Activated CD4-positive, alpha-beta T cell treated with anti-CD3 and anti-CD28 coated beads for 36 hours (primary cell): Measurements from ENCODE around the gene NME9. TPM values are rescaled to one million over a fixed set of nuclear protein-coding genes. Genes with fewer than 3 reads are reported as not detected.

Experiments used
- ATAC-seq: fragments of 200-7000 bp; cut with Tn5 transposase; one replicate; pipeline ENCODE4 v1.10.0; 2021; ENCODE audit warnings: mild to moderate bottlenecking, moderate library complexity
- CTCF ChIA-PET: fragments of 350-600 bp; sonication (Branson Sonifier 250); formaldehyde crosslinking; loops from one replicate; lab custom pipeline; 2021; ENCODE audit warnings: antibody characterized with exemption; lab: Charles Lee
- POLR2A ChIA-PET: fragments of 350-600 bp; sonication (Branson Sonifier 250); formaldehyde crosslinking; loops from one replicate; lab custom pipeline; 2021; ENCODE audit warnings: antibody characterized with exemption, inconsistent platforms; lab: Charles Lee
- DNase-seq: peaks from one replicate; pipeline ENCODE4 v3.0.0-alpha.2; 2020
- H3K27ac Mint-ChIP-seq: one replicate; pipeline ENCODE4 v1.8.0; 2021; ENCODE audit warnings: mixed read lengths
- H3K27me3 Mint-ChIP-seq: one replicate; pipeline ENCODE4 v1.8.0; 2021; ENCODE audit warnings: mixed read lengths
- H3K36me3 Mint-ChIP-seq: one replicate; pipeline ENCODE4 v1.8.0; 2021; ENCODE audit warnings: low read depth, mixed read lengths
- H3K4me1 Mint-ChIP-seq: one replicate; pipeline ENCODE4 v1.8.0; 2021; ENCODE audit warnings: mixed read lengths
- H3K4me3 Mint-ChIP-seq: one replicate; pipeline ENCODE4 v1.8.0; 2021; ENCODE audit warnings: mild to moderate bottlenecking, moderate library complexity, mixed read lengths
- H3K9me3 Mint-ChIP-seq: one replicate; pipeline ENCODE4 v1.8.0; 2021; ENCODE audit warnings: low read depth, mixed read lengths
- intact Hi-C, 2 experiments: fragments of 100-400 bp; cut with DNase I in 1 of 2; cut with micrococcal nuclease in 1 of 2; formaldehyde crosslinking; loops; one replicate each; pipeline versions ENCODE4 v1.14.2 to v1.15.1; 2022 to 2024; cut with DNase I, micrococcal nuclease
- total RNA-seq, 2 experiments: library from RNA; stranded (reverse); gene quantifications; one replicate each; pipeline ENCODE4 v1.2.3, GENCODE V29; 2021

Gene NME9
- total RNA-seq, 2 experiments from 2014 or later, result 0.46 to 0.65 TPM

- Mint-ChIP-seq H3K36me3 (no peaks in the 10 kb centered on the region), H3K4me1 (peaks cover 25% of the 10 kb centered on the region), H3K4me3 (peak overlapping the region; percentile 76), H3K27me3 (no peaks in the 10 kb centered on the region), H3K27ac (peak overlapping the region; percentile 58), H3K9me3 (no peaks in the 10 kb centered on the region)
- intact Hi-C loops, result loop anchor here (1.0 to 5.0 kb wide), 8 partner anchors 33 to 587 kb away; partner anchors contain the start of genes ARMC8 (in 2 of the 2), CEP70 (in 1 of the 2) and DBR1 (in 1 of the 2)
- no peak for DNase-seq
- ATAC-seq, result no peak
- ChIA-PET POLR2A (no interaction called here), CTCF (interaction anchor here (0.6 to 2.3 kb wide), 8 partner anchors 46 to 150 kb away, joined by 3 to 9 read pairs (median 3); partner anchors contain the start of genes ARMC8 and ESYT3)
Observed at GRCh38 chr3:138329984-138330293, 288 bp upstream of the NME9 start.

DNA sequence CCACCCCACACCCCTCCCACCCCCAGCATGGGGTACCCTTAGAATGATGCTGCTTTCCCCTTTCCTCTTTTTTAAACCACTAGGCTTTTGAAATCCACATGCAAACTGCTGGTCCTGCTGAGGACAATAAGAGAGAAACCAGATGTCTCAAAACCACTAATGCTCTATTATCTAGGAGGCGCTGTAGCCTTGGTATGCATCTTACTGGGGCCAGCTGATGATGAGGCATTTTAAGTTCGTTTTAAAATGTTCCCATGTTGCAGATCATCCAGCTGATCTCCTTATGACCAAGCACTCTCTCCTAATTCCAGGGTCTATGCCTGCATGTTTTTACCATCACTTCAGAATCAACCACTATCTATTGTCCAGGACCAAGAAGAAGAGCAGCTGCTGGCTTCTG, 1.3 kb downstream of the NME9 start:
- no peak for DNase-seq
- no peak for ATAC-seq
- CTCF ChIA-PET, result interaction anchor here (0.7 to 1.4 kb wide), 12 partner anchors 8 to 155 kb away, joined by 3 to 5 read pairs (median 4); no protein-coding TSS in a partner anchor
- no peaks in the 10 kb centered on the region for H3K36me3 Mint-ChIP-seq
- peak overlapping the region; percentile 76 for H3K4me3 Mint-ChIP-seq
- no peaks in the 10 kb centered on the region for H3K27me3 Mint-ChIP-seq
- peaks cover 35% of the 10 kb centered on the region for H3K4me1 Mint-ChIP-seq
- no peaks in the 10 kb centered on the region for H3K9me3 Mint-ChIP-seq
- intact Hi-C loops, result loop anchor here (2.0 to 5.0 kb wide), 4 partner anchors 32 to 266 kb away; partner anchors contain the start of genes CEP70 (in 1 of the 2) and DBR1 (in 1 of the 2)
- peak overlapping the region; percentile 74 for H3K27ac Mint-ChIP-seq
- POLR2A ChIA-PET, result no interaction called here

DNA sequence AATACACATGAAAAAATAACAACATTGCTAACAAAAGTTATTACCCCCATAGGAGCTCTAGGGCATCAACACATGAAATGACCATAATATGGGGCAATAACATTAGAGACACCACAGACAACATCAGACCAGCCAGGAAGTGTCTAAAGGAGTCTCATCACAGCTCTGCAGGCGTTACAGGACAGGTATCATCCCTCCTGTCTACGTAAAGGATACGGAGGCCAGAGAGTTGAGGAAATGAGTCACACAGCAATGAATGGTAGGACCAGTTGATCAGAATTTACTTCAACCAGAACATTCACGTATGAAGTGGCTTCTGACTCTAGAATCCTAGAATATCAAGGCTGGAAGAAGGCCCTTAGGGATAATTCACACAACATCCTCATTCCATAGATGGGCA, 1.8 kb downstream of the NME9 start:
- POLR2A ChIA-PET, result no interaction called here
- no peak for ATAC-seq

DNA sequence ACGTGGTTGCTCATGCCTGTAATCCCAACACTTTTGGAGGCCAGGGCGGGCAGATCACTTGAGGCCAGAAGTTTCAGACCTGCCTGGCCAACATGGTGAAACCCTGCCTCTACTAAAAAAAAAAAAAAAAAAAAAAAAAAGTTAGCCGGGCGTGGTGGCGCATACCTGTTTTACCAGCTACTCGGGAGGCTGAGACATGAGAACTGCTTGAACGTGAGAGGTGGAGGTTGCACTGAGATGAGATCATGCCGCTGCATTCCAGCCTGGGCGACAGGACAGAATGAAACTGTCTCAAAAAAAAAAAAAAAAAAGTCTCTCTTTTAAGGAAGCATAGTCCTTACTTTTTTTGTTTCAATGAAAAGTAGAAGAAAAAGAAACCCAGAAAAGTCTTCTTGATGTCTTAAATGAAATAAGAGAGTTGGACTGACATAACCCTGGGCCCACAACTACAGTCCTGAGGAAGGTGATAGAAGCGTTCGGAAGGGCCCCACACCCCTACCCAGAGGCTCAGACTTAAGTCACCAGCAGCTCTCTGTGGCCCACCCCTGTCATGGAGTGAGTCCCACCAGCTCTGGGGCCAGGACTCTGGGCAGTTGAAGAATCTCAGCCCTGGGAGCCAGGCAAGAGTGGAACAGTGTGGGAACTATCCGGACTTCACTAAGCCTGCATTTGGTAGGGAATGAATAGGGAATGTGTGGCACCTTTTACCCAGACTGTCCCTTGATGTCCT, 2.6 kb downstream of the NME9 start:
- Mint-ChIP-seq H3K4me1 (peaks cover 47% of the 10 kb centered on the region), H3K36me3 (no peaks in the 10 kb centered on the region), H3K27me3 (no peaks in the 10 kb centered on the region), H3K4me3 (no peak overlapping the region), H3K9me3 (no peaks in the 10 kb centered on the region), H3K27ac (no peak overlapping the region)
- POLR2A ChIA-PET, result no interaction called here
- ATAC-seq (no peak), DNase-seq (no peak)
- intact Hi-C loops, result loop anchor here in 1 of 2 experiments (1.0 to 5.0 kb wide), 2 partner anchors 13 to 260 kb away; no protein-coding TSS in a partner anchor
- CTCF ChIA-PET, result interaction anchor here (0.7 to 1.4 kb wide), 3 partner anchors 8 to 57 kb away, joined by 3 to 4 read pairs (median 3); no protein-coding TSS in a partner anchor

More for the DNA sequence above, 1.8 kb downstream of the NME9 start:
- intact Hi-C loops, result loop anchor here (1.0 to 5.0 kb wide), 5 partner anchors 14 to 267 kb away; partner anchors contain the start of genes CEP70 (in 1 of the 2) and DBR1 (in 1 of the 2)
- CTCF ChIA-PET, result interaction anchor here (1.1 to 1.4 kb wide), 5 partner anchors 11 to 138 kb away, joined by 3 to 4 read pairs (median 3); no protein-coding TSS in a partner anchor
- H3K4me1 Mint-ChIP-seq, result peaks cover 39% of the 10 kb centered on the region
- H3K4me3 Mint-ChIP-seq, result no peak overlapping the region
- H3K9me3 Mint-ChIP-seq, result no peaks in the 10 kb centered on the region
- no peak for DNase-seq
- no peaks in the 10 kb centered on the region for H3K27me3 Mint-ChIP-seq
- H3K36me3 Mint-ChIP-seq, result no peaks in the 10 kb centered on the region
- H3K27ac Mint-ChIP-seq, result no peak overlapping the region

GRCh38 chr3:138325990-138326389, 3.7 kb downstream of the NME9 start:
- Mint-ChIP-seq H3K27me3 (no peaks in the 10 kb centered on the region), H3K4me3 (no peak overlapping the region), H3K9me3 (no peaks in the 10 kb centered on the region), H3K4me1 (peaks cover 45% of the 10 kb centered on the region), H3K27ac (no peak overlapping the region), H3K36me3 (no peaks in the 10 kb centered on the region)
- no peak for ATAC-seq
- CTCF ChIA-PET, result interaction anchor here (0.5 to 0.7 kb wide), 2 partner anchors 11 to 601 kb away, joined by 3 read pairs; no protein-coding TSS in a partner anchor
- intact Hi-C loops, result loop anchor here in 1 of 2 experiments (5.0 kb wide), 1 partner anchor 259 kb away; no protein-coding TSS in a partner anchor
- POLR2A ChIA-PET, result no interaction called here
- no peak for DNase-seq

DNA sequence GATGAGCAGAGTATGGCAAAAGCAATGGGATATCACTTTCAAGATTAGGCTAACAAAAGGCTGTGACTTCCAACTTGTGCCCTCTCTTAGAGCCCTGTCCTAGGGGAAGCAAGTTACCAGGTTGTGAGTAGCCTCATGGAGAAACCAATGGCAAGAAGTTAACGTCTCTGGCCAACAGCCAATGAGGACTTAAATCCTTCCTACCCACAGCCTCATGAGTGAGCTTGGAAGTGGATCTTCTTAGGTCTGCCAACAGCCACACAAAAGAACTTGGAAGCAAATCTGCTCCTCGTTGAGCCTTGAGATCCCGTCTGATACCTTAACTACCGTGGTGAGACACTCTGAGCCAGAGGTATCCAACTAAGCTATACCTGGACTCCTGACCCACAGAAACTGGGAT, 5.7 kb downstream of the NME9 start:
- CTCF ChIA-PET, result interaction anchor here (1.2 kb wide), 1 partner anchor 592 kb away, joined by 3 read pairs; no protein-coding TSS in a partner anchor
- no peaks in the 10 kb centered on the region for H3K9me3 Mint-ChIP-seq
- intact Hi-C loops, result no loop called here

GRCh38 chr3:138317687-138318086, 12.0 kb downstream of the NME9 start:
- no peaks in the 10 kb centered on the region for H3K27me3 Mint-ChIP-seq
- H3K4me3 Mint-ChIP-seq, result no peak overlapping the region
- peaks cover 10% of the 10 kb centered on the region for H3K4me1 Mint-ChIP-seq
- no peak for ATAC-seq
- no peak overlapping the region for H3K27ac Mint-ChIP-seq
- no peaks in the 10 kb centered on the region for H3K36me3 Mint-ChIP-seq
- ChIA-PET CTCF (interaction anchor here (0.8 to 1.1 kb wide), 2 partner anchors 11 to 100 kb away, joined by 3 to 4 read pairs; no protein-coding TSS in a partner anchor), POLR2A (no interaction called here)
- intact Hi-C loops, result no loop called here
- DNase-seq, result no peak
- H3K9me3 Mint-ChIP-seq, result no peaks in the 10 kb centered on the region

More for the DNA sequence above, 5.7 kb downstream of the NME9 start:
- no peak overlapping the region for H3K27ac Mint-ChIP-seq
- POLR2A ChIA-PET, result no interaction called here
- no peak for DNase-seq
- no peaks in the 10 kb centered on the region for H3K27me3 Mint-ChIP-seq
- no peaks in the 10 kb centered on the region for H3K36me3 Mint-ChIP-seq
- no peak overlapping the region for H3K4me3 Mint-ChIP-seq
- peaks cover 38% of the 10 kb centered on the region for H3K4me1 Mint-ChIP-seq
- no peak for ATAC-seq

DNA sequence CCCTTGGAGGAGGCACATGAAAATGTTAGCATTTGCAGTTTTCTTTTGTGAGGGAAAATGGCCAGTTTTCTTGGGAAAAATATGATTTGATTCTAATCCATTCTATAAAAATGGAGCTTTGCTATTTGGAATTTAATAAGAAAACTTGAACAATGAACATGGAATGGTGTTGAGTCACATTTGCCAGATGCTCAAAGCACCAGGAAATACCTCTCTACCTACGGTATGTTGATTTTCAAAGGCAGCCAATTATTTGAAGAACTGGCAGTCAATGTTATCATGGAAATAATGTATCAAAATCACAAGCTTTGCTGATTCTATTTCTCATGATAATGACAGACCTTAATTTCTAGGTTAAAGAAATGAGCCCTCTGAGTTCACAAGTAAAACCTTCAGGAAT, 14.9 kb downstream of the NME9 start:
- Mint-ChIP-seq H3K4me3 (no peak overlapping the region), H3K36me3 (no peaks in the 10 kb centered on the region), H3K27ac (no peak overlapping the region), H3K9me3 (peaks cover 13% of the 10 kb centered on the region), H3K4me1 (peaks cover 2% of the 10 kb centered on the region), H3K27me3 (no peaks in the 10 kb centered on the region)
- DNase-seq (no peak), ATAC-seq (no peak)
- CTCF ChIA-PET, result interaction anchor here (1.2 to 1.5 kb wide), 2 partner anchors 16 to 70 kb away, joined by 3 to 4 read pairs; no protein-coding TSS in a partner anchor
- intact Hi-C loops, result loop anchor here in 1 of 2 experiments (1.0 kb wide), 1 partner anchor 13 kb away; no protein-coding TSS in a partner anchor
- POLR2A ChIA-PET, result no interaction called here

GRCh38 chr3:138310494-138310893, 19.2 kb downstream of the NME9 start:
- peaks cover 14% of the 10 kb centered on the region for H3K36me3 Mint-ChIP-seq
- CTCF ChIA-PET, result no interaction called here
- DNase-seq (no peak), ATAC-seq (no peak)
- no peak overlapping the region for H3K4me3 Mint-ChIP-seq
- H3K4me1 Mint-ChIP-seq, result peaks cover 2% of the 10 kb centered on the region
- H3K9me3 Mint-ChIP-seq, result peaks cover 25% of the 10 kb centered on the region
- no peaks in the 10 kb centered on the region for H3K27me3 Mint-ChIP-seq
- intact Hi-C loops, result no loop called here
- no peak overlapping the region for H3K27ac Mint-ChIP-seq
- POLR2A ChIA-PET, result no interaction called here

DNA sequence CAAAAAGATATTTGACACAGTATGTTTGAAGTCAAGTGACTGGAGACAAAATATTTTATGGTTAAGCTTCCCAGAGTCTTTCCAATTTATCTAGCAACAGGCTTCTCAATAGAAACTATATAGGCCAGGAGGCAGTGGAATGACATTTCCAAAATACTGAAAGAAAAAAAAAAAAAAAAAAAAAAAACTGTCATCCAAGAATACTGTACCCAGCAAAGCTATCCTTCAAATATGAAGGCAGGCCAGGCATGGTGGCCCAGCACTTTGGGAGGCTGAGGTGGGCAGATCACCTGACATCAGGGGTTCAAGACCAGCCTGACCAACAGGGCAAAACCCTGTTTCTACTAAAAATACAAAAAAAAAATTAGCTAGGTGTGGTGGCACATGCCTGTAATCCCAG, 20.9 kb downstream of the NME9 start:
- intact Hi-C loops, result no loop called here

GRCh38 chr3:138307899-138308298, 21.8 kb downstream of the NME9 start:
- peaks cover 25% of the 10 kb centered on the region for H3K9me3 Mint-ChIP-seq
- intact Hi-C loops, result no loop called here
- peaks cover 18% of the 10 kb centered on the region for H3K36me3 Mint-ChIP-seq
- ATAC-seq (no peak), DNase-seq (no peak)
- ChIA-PET CTCF (interaction anchor here (1.4 kb wide), 1 partner anchor 13 kb away, joined by 4 read pairs; no protein-coding TSS in a partner anchor), POLR2A (no interaction called here)
- no peak overlapping the region for H3K4me3 Mint-ChIP-seq
- H3K4me1 Mint-ChIP-seq, result peaks cover 2% of the 10 kb centered on the region
- H3K27me3 Mint-ChIP-seq, result no peaks in the 10 kb centered on the region
- no peak overlapping the region for H3K27ac Mint-ChIP-seq

More for the DNA sequence above, 20.9 kb downstream of the NME9 start:
- Mint-ChIP-seq H3K9me3 (peaks cover 25% of the 10 kb centered on the region), H3K4me1 (peaks cover 2% of the 10 kb centered on the region), H3K27me3 (no peaks in the 10 kb centered on the region), H3K27ac (no peak overlapping the region), H3K4me3 (no peak overlapping the region), H3K36me3 (peaks cover 18% of the 10 kb centered on the region)
- POLR2A ChIA-PET, result no interaction called here
- DNase-seq, result no peak
- no peak for ATAC-seq
- CTCF ChIA-PET, result interaction anchor here (1.4 kb wide), 1 partner anchor 13 kb away, joined by 4 read pairs; no protein-coding TSS in a partner anchor
